HEK293T (cell line): ENCODE measurements around the gene ANTXR1.

Source experiments
- CTCF ChIA-PET: fragments of 350-600 bp; formaldehyde crosslinking; extraction: SDS; loops from one replicate; lab custom pipeline; 2021; ENCODE audit warnings: antibody characterized with exemption, inconsistent platforms; lab: Yijun Ruan, JAX
- POLR2A ChIA-PET: fragments of 350-600 bp; formaldehyde crosslinking; extraction: SDS; loops from one replicate; lab custom pipeline; 2020; ENCODE audit warnings: antibody characterized with exemption, inconsistent platforms; lab: Yijun Ruan, JAX
- DNase-seq: peaks from one replicate; pipeline ENCODE4 v3.0.0; 2012; ENCODE audit warnings: mixed read lengths; ENCODE audit errors: extremely low spot score
- ARNT ChIP-seq: fragments of 450-650 bp; IDR thresholded peaks from 2 replicates; pipeline ENCODE4 v1.6.1; 2017; ENCODE audit warnings: mild to moderate bottlenecking
- BHLHE40 ChIP-seq: fragments of 450-650 bp; IDR thresholded peaks from 2 replicates; pipeline ENCODE4 v1.6.1; 2016; ENCODE audit warnings: mild to moderate bottlenecking, moderate library complexity, borderline replicate concordance
- CTBP1 ChIP-seq: fragments of 450-650 bp; IDR thresholded peaks from 2 replicates; pipeline ENCODE4 v1.6.1; 2016; ENCODE audit warnings: borderline replicate concordance
- ELF4 ChIP-seq: fragments of 450-650 bp; IDR thresholded peaks from 2 replicates; pipeline ENCODE4 v1.6.1; 2017; ENCODE audit warnings: antibody characterized with exemption
- FOXA1 ChIP-seq: fragments of 450-650 bp; IDR thresholded peaks from 2 replicates; pipeline ENCODE4 v1.6.1; 2016; ENCODE audit warnings: mild to moderate bottlenecking
- FOXK2 ChIP-seq: fragments of 450-650 bp; IDR thresholded peaks from 2 replicates; pipeline ENCODE4 v1.6.1; 2016; ENCODE audit warnings: mild to moderate bottlenecking
- FOXM1 ChIP-seq: fragments of 450-650 bp; IDR thresholded peaks from 2 replicates; pipeline ENCODE4 v1.6.1; 2017; ENCODE audit warnings: mild to moderate bottlenecking, borderline replicate concordance
- HDGF ChIP-seq: fragments of 450-650 bp; IDR thresholded peaks from 2 replicates; pipeline ENCODE4 v1.6.1; 2017; ENCODE audit warnings: antibody characterized with exemption, borderline replicate concordance
- L3MBTL2 ChIP-seq: fragments of 450-650 bp; conservative IDR thresholded peaks from 2 replicates; pipeline ENCODE4 v1.6.1; 2016; ENCODE audit warnings: mild to moderate bottlenecking
- LEF1 ChIP-seq: fragments of 450-650 bp; IDR thresholded peaks from 2 replicates; pipeline ENCODE4 v1.6.1; 2017; ENCODE audit warnings: mild to moderate bottlenecking, borderline replicate concordance
- NFRKB ChIP-seq: fragments of 450-650 bp; IDR thresholded peaks from 2 replicates; pipeline ENCODE4 v1.6.1; 2016; ENCODE audit warnings: mild to moderate bottlenecking, moderate library complexity
- SP1 ChIP-seq: fragments of 450-650 bp; IDR thresholded peaks from 2 replicates; pipeline ENCODE4 v1.6.1; 2017
- SUZ12 ChIP-seq: fragments of 450-650 bp; IDR thresholded peaks from 2 replicates; pipeline ENCODE4 v1.6.1; 2016; ENCODE audit warnings: mild to moderate bottlenecking
- TARDBP ChIP-seq: fragments of 450-650 bp; IDR thresholded peaks from 2 replicates; pipeline ENCODE4 v1.6.1; 2016
- ZNF384 ChIP-seq: fragments of 450-650 bp; IDR thresholded peaks from 2 replicates; pipeline ENCODE4 v1.6.1; 2016
- TF ChIP-seq, protein P1 (sequence below): fragments of 450-650 bp; IDR thresholded peaks from 2 replicates; pipeline ENCODE4 v1.6.1; 2016

The ANTXR1 gene

DNA sequence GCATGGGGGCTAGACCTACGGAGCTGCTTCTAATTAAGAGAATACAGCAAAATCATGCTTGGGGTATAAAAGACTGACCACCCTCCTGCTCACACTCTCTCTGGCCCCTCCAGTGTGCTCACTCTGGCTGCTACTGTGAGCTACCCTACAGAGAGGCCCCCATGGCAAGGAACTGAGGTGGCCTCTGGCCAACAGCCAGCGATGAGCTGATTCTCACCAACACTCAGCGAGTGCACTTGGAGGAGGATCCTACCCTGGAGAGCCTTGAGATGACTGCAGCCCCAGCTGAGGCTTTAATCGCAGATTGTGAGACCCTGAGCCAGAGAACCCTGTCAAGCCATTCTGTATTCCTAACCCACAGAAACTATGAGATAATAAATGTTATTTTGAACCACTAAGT, 285.9 kb downstream of the ANTXR1 start:
- no peak for DNase-seq
- POLR2A ChIA-PET: no interaction called here
- CTCF ChIA-PET: interaction anchor here (1.7 kb wide), 1 partner anchor 8 kb away, joined by 5 read pairs; no protein-coding TSS in a partner anchor
- TF ChIP-seq FOXK2: no peak
- no peak for TF ChIP-seq HDGF
- no peak for TF ChIP-seq SUZ12
- no peak for TF ChIP-seq TARDBP
- no peak for TF ChIP-seq FOXA1
- no peak for TF ChIP-seq BHLHE40
- no peak for TF ChIP-seq NFRKB
- TF ChIP-seq, protein P1, sequence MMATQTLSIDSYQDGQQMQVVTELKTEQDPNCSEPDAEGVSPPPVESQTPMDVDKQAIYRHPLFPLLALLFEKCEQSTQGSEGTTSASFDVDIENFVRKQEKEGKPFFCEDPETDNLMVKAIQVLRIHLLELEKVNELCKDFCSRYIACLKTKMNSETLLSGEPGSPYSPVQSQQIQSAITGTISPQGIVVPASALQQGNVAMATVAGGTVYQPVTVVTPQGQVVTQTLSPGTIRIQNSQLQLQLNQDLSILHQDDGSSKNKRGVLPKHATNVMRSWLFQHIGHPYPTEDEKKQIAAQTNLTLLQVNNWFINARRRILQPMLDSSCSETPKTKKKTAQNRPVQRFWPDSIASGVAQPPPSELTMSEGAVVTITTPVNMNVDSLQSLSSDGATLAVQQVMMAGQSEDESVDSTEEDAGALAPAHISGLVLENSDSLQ: no peak
- TF ChIP-seq L3MBTL2: no peak
- TF ChIP-seq SP1: no peak
- no peak for TF ChIP-seq CTBP1
- no peak for TF ChIP-seq ZNF384
- TF ChIP-seq LEF1: no peak
- no peak for TF ChIP-seq FOXM1
- TF ChIP-seq ELF4: no peak
- no peak for TF ChIP-seq ARNT
